Neuron (in vitro differentiated cells): ENCODE data around the gene TUBB6.

Experiments
- H2AFZ ChIP-seq: one replicate; pipeline ENCODE4 v1.6.1; 2013; ENCODE audit warnings: low read depth, mild to moderate bottlenecking, inconsistent platforms, low read length, moderate library complexity
- H3K27me3 ChIP-seq: one replicate; pipeline ENCODE4 v1.6.1; 2013; ENCODE audit warnings: low read length; ENCODE audit not compliant: insufficient read depth
- H3K36me3 ChIP-seq: one replicate; pipeline ENCODE4 v1.6.1; 2013; ENCODE audit warnings: low read length; ENCODE audit not compliant: insufficient read depth
- H3K4me1 ChIP-seq: one replicate; pipeline ENCODE4 v1.6.1; 2013; ENCODE audit warnings: low read length; ENCODE audit not compliant: insufficient read depth
- H3K4me3 ChIP-seq: 2 replicates; pipeline ENCODE4 v1.5.1; 2013; ENCODE audit warnings: mild to moderate bottlenecking, low read length, moderate library complexity
- H3K9me3 ChIP-seq: one replicate; pipeline ENCODE4 v1.6.1; 2013; ENCODE audit warnings: low read length

Gene TUBB6

DNA sequence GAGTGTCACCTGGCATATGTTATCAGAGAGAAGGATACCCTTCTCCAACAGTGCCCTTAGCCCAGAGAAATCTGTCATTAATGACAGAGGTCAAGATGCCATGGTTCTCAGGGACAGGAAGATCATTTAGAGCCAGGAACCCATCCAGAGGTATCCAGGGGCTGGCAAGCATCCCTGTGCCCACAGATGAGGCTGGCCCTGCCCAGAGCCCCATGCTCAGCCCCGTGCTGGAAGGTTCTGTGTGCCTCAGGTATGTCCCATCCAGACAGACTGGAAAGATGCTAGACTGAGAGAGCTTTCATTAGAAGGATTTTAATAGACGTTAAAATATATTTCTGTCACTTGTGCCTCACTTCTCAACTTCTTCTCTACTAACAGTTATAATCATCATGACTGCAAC lies 8.2 kb upstream of the TUBB6 start:
- peaks cover 16% of the 10 kb centered on the region for H3K27me3 ChIP-seq
- H3K4me1 ChIP-seq: no peaks in the 10 kb centered on the region
- no peak overlapping the region for H3K4me3 ChIP-seq
- no peaks in the 10 kb centered on the region for H3K36me3 ChIP-seq
- H3K9me3 ChIP-seq: peaks cover 2% of the 10 kb centered on the region
- H2AFZ ChIP-seq: no peak overlapping the region

GRCh38 chr18:12301263-12302005 lies 6.6 kb upstream of the TUBB6 start:
- H3K27me3 ChIP-seq: peaks cover 29% of the 10 kb centered on the region
- no peak overlapping the region for H3K4me3 ChIP-seq
- peaks cover 2% of the 10 kb centered on the region for H3K4me1 ChIP-seq
- no peaks in the 10 kb centered on the region for H3K36me3 ChIP-seq
- H3K9me3 ChIP-seq: peaks cover 2% of the 10 kb centered on the region
- H2AFZ ChIP-seq: no peak overlapping the region

GRCh38 chr18:12302391-12303147 lies 5.5 kb upstream of the TUBB6 start:
- peaks cover 33% of the 10 kb centered on the region for H3K27me3 ChIP-seq
- no peak overlapping the region for H3K4me3 ChIP-seq
- peaks cover 6% of the 10 kb centered on the region for H3K4me1 ChIP-seq
- peaks cover 2% of the 10 kb centered on the region for H3K9me3 ChIP-seq
- H3K36me3 ChIP-seq: no peaks in the 10 kb centered on the region
- H2AFZ ChIP-seq: no peak overlapping the region

DNA sequence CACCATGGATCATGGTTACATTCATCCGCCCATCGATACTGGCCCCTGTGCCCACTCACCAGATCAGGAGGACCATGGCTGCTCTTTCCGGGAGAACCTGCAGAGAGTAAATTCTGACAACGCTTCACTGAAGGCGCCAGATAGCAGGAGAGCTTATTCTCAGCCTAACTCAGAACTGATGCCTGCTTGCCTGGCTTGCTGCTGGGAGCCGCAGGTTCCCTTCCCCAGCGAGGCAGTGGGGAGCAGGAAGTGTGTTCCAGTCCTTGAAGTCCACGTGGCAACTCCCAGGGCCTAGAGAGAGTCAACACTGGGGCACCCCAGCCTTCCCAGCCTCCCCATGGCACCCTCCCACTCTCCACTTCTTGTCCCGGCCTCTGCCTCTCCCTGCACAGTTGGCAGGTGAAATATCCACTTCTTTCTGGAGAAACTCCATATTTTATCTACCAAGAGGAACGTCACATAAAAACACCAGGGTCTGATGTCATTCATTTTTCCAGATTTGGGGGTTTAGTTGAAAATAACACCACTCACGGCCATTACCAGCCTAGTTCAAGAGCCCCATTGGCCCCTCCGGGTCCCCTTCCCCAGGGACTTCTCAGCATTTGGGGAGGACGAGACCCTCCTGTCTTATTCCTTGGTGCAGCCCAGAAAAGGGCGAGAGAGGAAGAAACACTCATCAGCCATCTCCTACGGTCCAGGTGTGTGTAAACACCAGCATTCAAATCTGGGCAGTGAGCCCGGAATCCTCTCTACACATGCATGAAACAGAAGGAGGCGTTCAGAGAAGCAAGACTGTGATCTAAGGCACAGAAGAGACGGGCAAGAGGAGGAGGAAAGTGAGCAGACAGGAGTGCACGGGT lies 3.5 kb upstream of the TUBB6 start:
- Histone ChIP-seq H3K4me1 (peaks cover 9% of the 10 kb centered on the region), H3K9me3 (no peaks in the 10 kb centered on the region), H3K27me3 (peaks cover 33% of the 10 kb centered on the region), H3K36me3 (peaks cover 1% of the 10 kb centered on the region), H2AFZ (no peak overlapping the region), H3K4me3 (no peak overlapping the region)

DNA sequence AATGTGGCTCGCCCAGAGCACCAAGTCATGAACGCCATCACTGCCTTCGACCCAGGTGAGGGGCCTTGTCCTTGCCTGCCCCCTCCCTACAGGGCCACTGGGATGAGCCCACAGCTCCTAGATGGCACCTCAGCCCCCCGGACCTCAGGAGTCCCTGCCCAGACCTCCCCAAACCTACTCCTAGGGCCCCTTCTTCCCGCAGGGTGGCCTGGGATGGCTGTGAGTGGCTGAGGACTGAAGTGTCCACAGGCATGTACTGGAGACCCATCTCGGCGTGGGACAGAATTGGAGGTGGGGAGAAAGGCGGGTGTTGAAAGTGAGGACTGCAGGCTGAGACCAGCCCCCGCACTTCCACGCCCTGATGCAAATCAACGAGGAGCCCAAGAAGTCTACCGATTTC lies 2.8 kb upstream of the TUBB6 start:
- no peak overlapping the region for H2AFZ ChIP-seq
- H3K27me3 ChIP-seq: peaks cover 33% of the 10 kb centered on the region
- H3K4me3 ChIP-seq: no peak overlapping the region
- H3K9me3 ChIP-seq: no peaks in the 10 kb centered on the region
- peaks cover 3% of the 10 kb centered on the region for H3K36me3 ChIP-seq
- H3K4me1 ChIP-seq: peaks cover 9% of the 10 kb centered on the region

DNA sequence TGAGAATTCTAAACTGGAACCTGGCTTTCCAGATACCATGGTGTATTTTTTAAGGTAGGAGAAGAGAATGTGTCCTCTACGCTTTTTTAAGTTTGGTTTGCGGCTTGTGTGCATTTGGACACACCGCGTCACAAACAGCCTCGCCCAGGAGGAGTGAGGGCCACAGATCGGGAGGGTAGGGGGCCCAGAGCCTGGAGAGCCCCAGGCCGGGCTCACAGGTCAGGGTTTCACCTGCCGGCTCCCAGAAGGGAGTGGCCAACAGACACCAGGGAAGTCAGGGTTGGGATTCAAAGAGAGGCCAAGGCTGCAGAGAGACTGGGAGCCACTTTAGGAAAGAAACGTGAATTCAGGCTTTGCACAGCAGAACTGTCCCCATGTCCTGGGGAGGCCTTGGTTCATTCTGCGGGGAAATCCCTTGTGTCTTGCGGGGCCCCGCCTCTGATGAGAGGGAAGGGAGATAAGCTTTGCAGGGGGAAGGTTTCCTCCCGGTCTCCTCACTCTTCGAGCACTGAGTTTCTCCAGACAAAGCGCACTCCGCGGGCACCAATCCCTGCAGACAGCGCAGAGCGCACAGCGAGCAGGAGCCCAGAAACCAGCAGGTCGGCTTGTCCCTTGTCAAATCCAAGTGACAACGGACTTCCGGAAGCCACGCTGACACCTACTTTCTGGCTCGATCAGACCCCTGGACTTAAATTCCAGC lies 2.0 kb upstream of the TUBB6 start:
- peak overlapping the region; percentile 80 for H3K4me3 ChIP-seq

DNA sequence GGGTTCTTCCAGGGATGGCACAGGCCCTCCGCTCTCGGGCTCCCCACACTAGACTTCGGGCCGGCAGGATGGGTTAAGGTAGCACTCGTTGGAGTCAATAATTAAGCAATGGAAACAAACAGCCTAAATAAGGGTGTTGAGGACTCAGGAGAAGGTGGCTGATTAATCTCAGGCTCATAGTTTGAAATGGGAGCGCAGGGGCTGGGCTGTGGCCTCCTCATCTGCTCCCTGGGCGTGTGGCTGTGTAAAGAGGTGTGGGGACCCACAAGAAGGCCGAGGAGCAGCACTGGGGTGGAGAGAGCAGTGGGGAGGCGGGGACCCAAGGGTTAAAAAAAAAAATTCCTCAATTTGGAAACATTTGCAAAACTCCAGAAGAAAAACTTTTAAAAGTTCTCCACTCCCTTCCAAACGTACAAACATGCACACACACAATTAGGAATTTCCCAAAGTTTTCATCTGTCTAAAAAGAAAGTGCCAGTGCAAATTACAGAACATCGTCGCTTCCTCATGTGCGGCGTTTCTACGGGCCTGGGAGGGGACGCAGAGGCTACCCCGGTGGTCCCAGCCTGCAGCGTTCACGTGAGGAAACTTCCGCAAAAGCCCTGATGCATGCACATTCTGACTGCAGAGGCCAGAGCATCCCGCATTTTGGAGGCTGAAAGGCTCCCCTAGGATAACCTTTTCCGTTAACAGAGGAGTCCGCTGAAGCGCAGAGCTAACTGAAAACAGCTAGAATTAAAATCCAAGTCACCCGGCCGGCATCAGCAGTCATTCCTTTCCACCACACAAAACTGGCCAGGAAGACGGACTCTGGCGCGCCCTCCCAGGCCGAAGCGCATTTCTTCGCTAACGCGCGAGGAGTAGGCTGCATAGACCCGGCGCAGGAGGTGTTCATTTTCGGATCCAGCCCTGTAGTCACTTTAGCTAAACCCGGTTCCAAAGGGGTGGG lies 1.0 kb upstream of the TUBB6 start:
- peak overlapping the region; percentile 80 for H3K4me3 ChIP-seq
- peaks cover 4% of the 10 kb centered on the region for H3K9me3 ChIP-seq
- H3K4me1 ChIP-seq: peaks cover 9% of the 10 kb centered on the region
- H2AFZ ChIP-seq: peak overlapping the region; percentile 53
- H3K27me3 ChIP-seq: peaks cover 22% of the 10 kb centered on the region
- H3K36me3 ChIP-seq: peaks cover 10% of the 10 kb centered on the region

More for the DNA sequence above, 2.0 kb upstream of the TUBB6 start:
- peaks cover 3% of the 10 kb centered on the region for H3K36me3 ChIP-seq
- no peak overlapping the region for H2AFZ ChIP-seq
- H3K9me3 ChIP-seq: peaks cover 2% of the 10 kb centered on the region
- H3K27me3 ChIP-seq: peaks cover 30% of the 10 kb centered on the region
- H3K4me1 ChIP-seq: peaks cover 9% of the 10 kb centered on the region

GRCh38 chr18:12308386-12309100 lies 502 bp downstream of the TUBB6 start:
- Histone ChIP-seq H3K4me1 (peaks cover 9% of the 10 kb centered on the region), H2AFZ (peak overlapping the region; percentile 82), H3K36me3 (peaks cover 21% of the 10 kb centered on the region), H3K4me3 (peak overlapping the region; percentile 80), H3K27me3 (peaks cover 22% of the 10 kb centered on the region), H3K9me3 (peaks cover 7% of the 10 kb centered on the region)

GRCh38 chr18:12309683-12310198 lies 1.7 kb downstream of the TUBB6 start:
- Histone ChIP-seq H2AFZ (no peak overlapping the region), H3K9me3 (peaks cover 7% of the 10 kb centered on the region), H3K4me1 (peaks cover 9% of the 10 kb centered on the region), H3K36me3 (peaks cover 24% of the 10 kb centered on the region), H3K27me3 (peaks cover 17% of the 10 kb centered on the region), H3K4me3 (peak overlapping the region; percentile 80)

- H3K36me3 ChIP-seq: peaks cover 29% of the 10 kb centered on the region
- peaks cover 10% of the 10 kb centered on the region for H3K27me3 ChIP-seq
- H3K9me3 ChIP-seq: peaks cover 7% of the 10 kb centered on the region
- no peak overlapping the region for H3K4me3 ChIP-seq
- H3K4me1 ChIP-seq: peaks cover 9% of the 10 kb centered on the region
- no peak overlapping the region for H2AFZ ChIP-seq
Measured at GRCh38 chr18:12310762-12311161, 2.7 kb downstream of the TUBB6 start.

- no peak overlapping the region for H3K4me3 ChIP-seq
- H3K36me3 ChIP-seq: peaks cover 38% of the 10 kb centered on the region
- H3K4me1 ChIP-seq: peaks cover 8% of the 10 kb centered on the region
- H2AFZ ChIP-seq: no peak overlapping the region
- H3K9me3 ChIP-seq: peaks cover 7% of the 10 kb centered on the region
- H3K27me3 ChIP-seq: no peaks in the 10 kb centered on the region
Measured at GRCh38 chr18:12312976-12313375, 4.9 kb downstream of the TUBB6 start.
